Stimulated activated CD4-positive, alpha-beta T cell treated with anti-CD3 and anti-CD28 coated beads, TNF-alpha, amount 100 ng/mL, for 48 hours (primary cell): Measurements from ENCODE around the gene RASGRP2.
A peak's percentile ranks its signal among the peaks of the same experiment; 100 is the strongest.

ENCODE experiments used
- DNase-seq, 3 donors: peaks; one replicate each; pipeline ENCODE4 v3.0.0-alpha.2; 2020; ENCODE audit warnings: low read depth in 3 of 3

Gene RASGRP2

DNA sequence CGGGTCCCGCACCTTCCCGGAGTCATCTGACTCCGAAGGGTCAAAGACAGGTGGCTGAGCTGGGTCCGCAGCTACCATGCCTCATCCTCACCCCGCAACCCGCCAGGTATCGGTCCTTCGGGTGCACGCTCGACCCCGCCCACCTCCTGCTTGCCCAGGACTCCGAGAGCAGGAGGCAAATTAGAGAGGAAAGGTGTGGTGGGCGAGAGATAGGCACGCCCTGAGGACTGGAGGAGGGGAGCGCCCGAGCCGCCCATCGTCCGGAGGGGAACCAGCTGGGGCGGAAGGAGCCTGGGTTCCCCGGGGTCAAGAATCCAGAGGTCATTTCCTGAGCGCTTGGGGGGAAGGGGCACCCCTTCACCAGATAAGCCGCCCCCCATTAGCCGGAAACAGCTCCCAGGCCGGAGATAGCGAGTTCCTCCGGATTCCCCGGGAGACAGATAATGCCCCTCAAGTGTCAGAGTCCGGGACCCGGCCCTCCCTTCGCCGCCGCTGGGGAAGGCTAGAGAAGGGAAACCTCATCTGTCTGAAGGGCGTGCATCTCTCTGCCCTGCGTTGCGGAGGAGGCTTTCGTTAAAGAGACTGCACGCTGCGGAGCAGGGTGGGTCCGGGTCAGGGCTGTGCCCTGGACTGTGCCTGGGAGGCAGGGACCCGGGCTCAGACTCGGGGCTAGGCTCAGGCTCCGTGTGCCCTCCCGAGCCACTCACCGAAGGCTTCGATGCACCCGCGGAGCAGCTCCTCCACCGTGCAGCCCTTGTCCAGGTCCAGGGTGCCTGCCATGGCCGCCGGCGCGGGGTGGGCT is 1.7 kb downstream of the RASGRP2 start:
- DNase-seq, result no peak

DNA sequence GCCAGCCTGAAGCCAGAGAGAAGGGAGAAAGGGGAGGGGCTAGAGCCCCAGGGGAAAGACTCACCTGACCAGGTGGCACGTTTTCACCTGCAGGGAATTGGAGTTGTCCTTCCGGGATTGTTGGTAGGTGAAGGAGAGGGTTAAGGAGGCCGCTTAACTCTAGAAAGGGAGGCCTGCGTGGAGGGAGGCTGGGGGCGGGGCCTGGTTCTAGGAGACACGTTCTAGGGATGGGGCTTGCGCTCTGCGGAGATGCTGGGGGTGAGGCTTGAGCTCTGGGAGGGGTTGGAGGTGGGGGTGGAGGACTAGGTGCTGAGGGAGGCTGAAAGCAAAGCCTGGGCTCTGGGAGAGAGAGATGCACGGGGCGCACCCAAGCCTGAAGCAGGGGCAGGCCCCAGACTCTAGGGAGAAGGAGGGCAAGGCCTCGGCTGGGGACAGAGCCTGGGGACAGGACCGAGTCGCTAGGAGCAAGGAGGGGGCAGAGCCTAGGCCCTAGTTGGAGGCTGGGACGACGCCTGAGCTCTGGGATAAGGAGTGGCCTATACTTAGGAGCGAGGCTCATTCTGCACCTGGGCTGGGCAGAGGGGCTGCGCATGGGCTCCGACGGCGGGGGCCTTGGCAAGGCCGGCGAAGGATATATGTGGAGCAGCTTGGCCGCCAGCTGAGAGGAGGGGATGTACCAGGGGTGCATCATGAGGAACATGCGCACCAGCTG is 2.4 kb downstream of the RASGRP2 start:
- DNase-seq, result no peak

DNA sequence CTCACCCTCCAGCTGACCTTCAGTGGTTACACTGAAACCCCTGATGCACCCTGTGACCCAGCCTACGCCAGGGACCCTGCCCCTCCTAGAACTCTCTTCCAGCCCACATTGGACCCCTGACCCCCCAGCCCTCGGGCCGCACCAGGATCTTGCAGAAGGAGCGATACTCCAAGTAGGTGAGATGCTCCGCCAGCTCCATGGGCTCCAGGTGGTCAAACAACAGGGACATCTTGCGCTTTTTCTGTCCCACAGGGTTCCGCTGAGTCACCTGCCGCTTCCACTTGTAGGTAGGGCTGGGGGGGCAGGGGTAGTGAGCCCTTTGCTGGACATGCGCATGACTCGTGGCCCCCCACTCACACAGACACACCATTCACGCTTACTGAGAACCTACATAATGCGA is 4.1 kb downstream of the RASGRP2 start:
- no peak for DNase-seq

DNA sequence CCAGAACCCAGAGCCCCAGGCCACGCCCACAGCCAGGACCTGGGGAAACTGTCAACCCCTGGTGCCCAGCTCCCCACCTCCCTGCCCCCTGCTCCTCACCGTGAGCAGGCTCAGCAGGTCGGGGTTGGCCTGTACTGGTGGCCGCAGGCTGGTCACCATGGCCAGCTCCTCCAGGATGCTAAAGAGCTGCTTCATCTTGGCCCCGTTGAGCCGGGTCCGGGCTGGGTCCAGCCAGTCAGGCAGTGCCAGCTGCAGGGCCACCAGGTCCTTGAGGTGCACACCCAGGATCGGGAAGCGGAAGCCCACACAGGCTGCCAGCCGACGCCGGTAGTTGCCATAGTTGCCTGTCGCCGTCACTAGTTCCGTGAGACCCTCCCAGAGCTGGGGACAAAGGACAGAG is 7.3 kb downstream of the RASGRP2 start:
- no peak for DNase-seq

DNA sequence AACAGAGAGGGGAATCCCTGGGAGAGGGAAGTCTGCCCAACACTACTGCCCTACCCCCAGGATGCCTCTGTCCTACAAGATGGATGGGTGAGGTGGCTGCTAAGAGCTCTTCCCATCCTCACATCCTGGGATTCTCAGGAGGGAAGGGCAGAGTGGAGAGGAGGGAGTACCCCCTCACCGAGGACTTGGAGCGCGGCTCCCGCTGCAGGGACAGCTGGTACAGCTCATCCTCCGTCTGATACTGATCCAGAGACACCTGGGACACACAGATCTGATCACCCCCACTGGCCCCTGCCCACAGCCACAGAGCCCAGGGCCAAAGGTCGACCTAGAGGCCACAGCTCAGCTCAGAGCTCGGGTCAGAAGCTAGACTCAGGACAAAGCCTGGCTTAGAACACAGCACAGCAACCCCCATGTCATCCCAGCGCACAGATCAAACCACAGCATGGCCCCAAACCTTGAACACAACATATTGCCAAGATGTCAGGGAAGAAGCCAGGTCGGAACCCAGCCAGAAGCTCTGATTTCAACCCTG is 8.2 kb downstream of the RASGRP2 start:
- no peak for DNase-seq

- no peak for DNase-seq
Observed at GRCh38 chr11:64734811-64735724, 8.9 kb downstream of the RASGRP2 start.

DNA sequence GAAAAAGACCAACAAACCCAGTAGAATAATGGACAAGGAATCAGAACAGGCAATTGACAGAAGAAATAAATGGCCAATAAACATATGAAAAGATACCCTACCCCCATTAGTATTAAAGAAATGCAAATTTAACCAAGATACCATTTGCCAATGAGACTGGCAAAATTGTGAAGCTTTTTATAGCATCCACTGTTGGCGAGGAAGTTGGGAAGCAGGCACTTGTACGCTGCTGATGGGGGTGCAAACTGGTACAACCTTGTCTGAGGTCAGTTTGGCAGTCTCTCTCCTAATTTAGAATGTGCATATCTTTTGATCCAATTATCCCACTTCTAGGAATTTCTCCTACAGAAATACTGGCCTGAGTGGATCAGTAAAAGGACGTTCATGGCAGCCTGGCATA is 12.3 kb downstream of the RASGRP2 start:
- no peak for DNase-seq

- DNase-seq, result no peak
Observed at GRCh38 chr11:64729851-64730382, 14.0 kb downstream of the RASGRP2 start.

DNA sequence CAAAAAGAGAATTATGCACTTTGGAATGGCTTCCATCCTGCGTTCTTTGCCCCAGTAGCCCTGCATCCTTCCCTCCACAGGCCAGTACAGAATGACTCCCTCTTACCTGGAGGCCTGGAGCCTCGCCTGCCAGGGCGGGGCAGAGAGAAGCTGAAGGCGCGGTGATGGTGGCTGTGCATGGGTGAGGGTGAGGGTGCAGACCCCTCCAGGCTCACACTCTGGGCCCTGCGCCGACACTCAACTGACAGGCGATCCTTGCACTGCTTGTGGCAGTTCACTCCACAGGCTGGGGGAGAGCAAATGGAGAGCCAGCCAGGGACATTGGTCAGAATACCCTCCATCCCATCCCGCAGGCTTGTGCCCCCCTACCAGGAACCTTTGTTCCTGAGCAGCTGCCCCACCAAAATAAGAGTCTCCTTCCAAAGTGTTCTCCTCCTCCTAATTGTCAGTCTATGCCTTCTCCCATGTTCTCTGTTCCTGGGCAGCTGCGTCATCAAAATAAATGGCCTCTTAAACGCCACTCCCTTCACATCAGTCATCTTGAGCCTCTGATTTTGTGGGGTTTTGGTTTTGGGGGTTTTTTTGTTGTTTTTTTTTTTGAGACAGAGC is 15.1 kb downstream of the RASGRP2 start:
- DNase-seq, result no peak

GRCh38 chr11:64726867-64727530 is 16.9 kb downstream of the RASGRP2 start:
- no peak for DNase-seq

- DNase-seq, result no peak
Observed at GRCh38 chr11:64726211-64726641, 17.7 kb downstream of the RASGRP2 start.

GRCh38 chr11:64724863-64725532 is 18.9 kb downstream of the RASGRP2 start:
- no peak for DNase-seq

GRCh38 chr11:64723907-64724862 is 19.8 kb downstream of the RASGRP2 start:
- DNase-seq, result no peak

- DNase-seq, result peak; percentile 68 to 86 (median 80)
Observed at GRCh38 chr11:64723117-64723906, 20.6 kb downstream of the RASGRP2 start, which contains the start of gene NRXN2. NRXN2 (minus strand) TSS chr11:64723197; CDS start chr11:64713699, 9,498 bp downstream.

DNA sequence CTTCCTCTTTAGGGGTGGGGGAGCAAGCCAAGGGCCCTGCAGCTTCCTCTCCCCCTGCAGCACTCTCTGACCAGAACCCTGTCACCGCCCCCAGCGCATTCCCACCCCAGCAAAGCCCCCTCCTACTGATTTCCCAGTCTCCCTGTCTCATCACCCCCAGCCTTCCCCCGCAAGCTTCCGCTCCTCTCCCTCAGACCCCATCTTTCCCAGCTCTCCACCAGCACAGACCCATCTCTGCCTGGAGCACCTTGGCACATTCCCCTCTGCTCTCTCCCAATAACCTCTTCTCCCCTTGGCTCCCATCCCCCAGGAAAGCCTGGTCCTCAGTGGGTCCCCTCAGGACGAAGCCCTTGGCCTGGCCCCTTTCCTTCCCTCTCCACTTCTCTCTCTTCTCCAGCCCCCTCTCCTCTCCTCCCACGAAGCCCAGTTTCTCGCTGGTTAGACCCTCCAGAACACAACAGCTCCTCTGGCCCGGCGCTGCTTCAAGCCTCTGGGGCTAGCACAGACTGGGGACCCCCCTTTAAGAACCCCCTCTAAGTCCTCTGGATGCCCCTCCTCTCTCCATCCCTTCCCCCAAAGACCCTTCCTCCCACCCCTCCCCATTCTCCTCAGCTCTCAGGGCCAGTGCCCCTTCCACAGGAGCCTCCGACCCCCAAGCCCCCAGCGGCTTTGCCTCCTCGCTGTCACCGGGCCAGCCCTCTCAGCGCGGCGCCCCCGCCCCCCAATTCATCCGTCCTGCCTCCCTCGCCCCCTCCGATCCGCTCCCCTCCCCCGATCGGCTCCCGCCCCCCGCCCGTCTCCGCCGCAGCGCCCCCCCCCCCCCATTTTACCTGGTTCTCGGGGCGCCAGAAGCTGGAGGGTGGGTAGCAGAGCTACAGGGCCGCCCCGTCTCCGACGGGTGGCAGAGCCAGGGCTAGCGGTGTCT is 21.5 kb downstream of the RASGRP2 start:
- DNase-seq, result no peak

DNA sequence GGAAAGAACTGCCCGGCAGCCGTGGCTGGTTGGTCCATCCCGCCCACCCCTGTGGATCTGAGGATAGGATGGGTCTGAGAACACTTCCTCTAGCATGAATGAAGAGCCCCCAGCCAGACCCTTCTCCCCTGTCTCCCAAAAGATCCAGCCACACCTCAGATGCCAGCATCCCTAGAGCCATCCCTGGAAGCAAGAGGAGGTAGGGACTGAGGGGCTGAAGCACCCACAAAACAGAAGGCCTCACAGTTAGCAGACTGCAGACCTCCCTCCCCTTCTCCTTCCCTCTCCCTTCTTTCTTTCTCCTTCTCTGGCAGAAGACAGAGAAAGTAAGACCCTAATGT is 22.6 kb downstream of the RASGRP2 start:
- DNase-seq, result no peak
